GM06990 (cell line): ENCODE results near the gene ZNF462.

Experiments used
- DNase-seq: peaks from one replicate; pipeline ENCODE4 v3.0.0-alpha.2; 2011; ENCODE audit not compliant: insufficient read length; ENCODE audit errors: extremely low read depth
- H3K27me3 ChIP-seq: replicated peaks from 2 replicates; pipeline ENCODE4 v1.6.0; 2011; ENCODE audit warnings: low read length; ENCODE audit not compliant: control insufficient read depth, insufficient read depth
- H3K36me3 ChIP-seq: 2 replicates; pipeline ENCODE4 v1.5.1; 2011; ENCODE audit warnings: low read length; ENCODE audit not compliant: control insufficient read depth, insufficient read depth
- H3K4me3 ChIP-seq: replicated peaks from 2 replicates; pipeline ENCODE4 v1.5.1; 2011; ENCODE audit warnings: low read depth, mild to moderate bottlenecking, control low read depth, low read length
- CTCF ChIP-seq: IDR thresholded peaks from 2 replicates; pipeline ENCODE4 v1.5.1; 2011; ENCODE audit warnings: low read length, control low read depth, mild to moderate bottlenecking, inconsistent platforms; ENCODE audit not compliant: insufficient read depth, poor library complexity, severe bottlenecking

Gene ZNF462

GRCh38 chr9:107016383-107016782 lies 153.4 kb downstream of the ZNF462 start:
- no peak for DNase-seq
- no peak for TF ChIP-seq CTCF
- no peaks in the 10 kb centered on the region for H3K27me3 ChIP-seq

GRCh38 chr9:107018861-107019545 lies 156.0 kb downstream of the ZNF462 start:
- Histone ChIP-seq H3K27me3 (no peaks in the 10 kb centered on the region), H3K36me3 (no peaks in the 10 kb centered on the region), H3K4me3 (no peak overlapping the region)
- no peak for DNase-seq
- no peak for TF ChIP-seq CTCF

More at GRCh38 chr9:107016383-107016782, 153.4 kb downstream of the ZNF462 start:
- Histone ChIP-seq H3K36me3 (no peaks in the 10 kb centered on the region), H3K4me3 (no peak overlapping the region)

- no peak for DNase-seq
- Histone ChIP-seq H3K4me3 (no peak overlapping the region), H3K27me3 (no peaks in the 10 kb centered on the region), H3K36me3 (no peaks in the 10 kb centered on the region)
- TF ChIP-seq CTCF, result no peak
Measured at GRCh38 chr9:107020040-107020530, 157.1 kb downstream of the ZNF462 start.

- Histone ChIP-seq H3K27me3 (no peaks in the 10 kb centered on the region), H3K4me3 (no peak overlapping the region), H3K36me3 (no peaks in the 10 kb centered on the region)
- no peak for TF ChIP-seq CTCF
- DNase-seq, result no peak
Measured at GRCh38 chr9:107024193-107024592, 161.2 kb downstream of the ZNF462 start.

GRCh38 chr9:107025260-107026035 lies 162.5 kb downstream of the ZNF462 start:
- TF ChIP-seq CTCF, result no peak
- no peaks in the 10 kb centered on the region for H3K27me3 ChIP-seq
- no peak for DNase-seq
- no peaks in the 10 kb centered on the region for H3K36me3 ChIP-seq
- no peak overlapping the region for H3K4me3 ChIP-seq
